H9 (cell line): ENCODE results near the gene POLE2. TPM values are rescaled to one million over a fixed set of nuclear protein-coding genes. Genes with fewer than 3 reads are reported as not detected.
A peak's percentile ranks its signal among the peaks of the same experiment; 100 is the strongest.

Experiments
- DNase-seq: peaks from one replicate; pipeline ENCODE4 v3.0.0-alpha.2; 2017
- H2AFZ ChIP-seq: one replicate; pipeline ENCODE4 v1.6.1; 2013; ENCODE audit warnings: mild to moderate bottlenecking, low read length, control low read depth, moderate library complexity
- H2AK5ac ChIP-seq: 2 replicates; pipeline ENCODE4 v1.6.1; 2013; ENCODE audit warnings: low read length, control low read depth, mixed read lengths; ENCODE audit not compliant: insufficient read length
- H2BK120ac ChIP-seq: one replicate; pipeline ENCODE4 v1.6.1; 2013; ENCODE audit warnings: low read depth, mild to moderate bottlenecking, low read length, control low read depth, inconsistent platforms; ENCODE audit not compliant: poor library complexity, severe bottlenecking
- H2BK12ac ChIP-seq: 2 replicates; pipeline ENCODE4 v1.6.1; 2013; ENCODE audit warnings: low read length, control low read depth, mixed read lengths, low read depth; ENCODE audit not compliant: insufficient read length
- H2BK15ac ChIP-seq: 2 replicates; pipeline ENCODE4 v1.6.1; 2013; ENCODE audit warnings: low read depth, low read length, control low read depth
- H2BK20ac ChIP-seq: one replicate; pipeline ENCODE4 v1.6.1; 2013; ENCODE audit warnings: low read depth, mild to moderate bottlenecking, low read length, control low read depth, inconsistent platforms; ENCODE audit not compliant: poor library complexity, severe bottlenecking
- H2BK5ac ChIP-seq: 2 replicates; pipeline ENCODE4 v1.6.1; 2013; ENCODE audit warnings: low read length, control low read depth, mixed read lengths; ENCODE audit not compliant: insufficient read length
- H3K14ac ChIP-seq: 2 replicates; pipeline ENCODE4 v1.6.1; 2013; ENCODE audit warnings: low read length, control low read depth; ENCODE audit not compliant: insufficient read depth
- H3K18ac ChIP-seq: 2 replicates; pipeline ENCODE4 v1.6.1; 2013; ENCODE audit warnings: low read depth, mild to moderate bottlenecking, mixed read lengths, low read length, control low read depth; ENCODE audit not compliant: insufficient read length
- H3K23ac ChIP-seq: 2 replicates; pipeline ENCODE4 v1.6.1; 2013; ENCODE audit warnings: low read length, control low read depth, mixed read lengths, low read depth; ENCODE audit not compliant: insufficient read length
- H3K23me2 ChIP-seq: 2 replicates; pipeline ENCODE4 v1.6.1; 2013; ENCODE audit warnings: low read depth, mild to moderate bottlenecking, mixed read lengths, low read length, control low read depth; ENCODE audit not compliant: insufficient read length, poor library complexity, severe bottlenecking
- H3K27ac ChIP-seq: 2 replicates; pipeline ENCODE4 v1.5.1; 2013; ENCODE audit warnings: low read length, control low read depth, mixed read lengths, low read depth; ENCODE audit not compliant: insufficient read length
- H3K27me3 ChIP-seq: 2 replicates; pipeline ENCODE4 v1.6.1; 2013; ENCODE audit warnings: low read length, control low read depth, inconsistent platforms; ENCODE audit not compliant: insufficient read depth
- H3K4ac ChIP-seq: 2 replicates; pipeline ENCODE4 v1.6.1; 2013; ENCODE audit warnings: low read depth, mild to moderate bottlenecking, control low read depth, inconsistent platforms, low read length, moderate library complexity
- H3K4me1 ChIP-seq: 2 replicates; pipeline ENCODE4 v1.6.1; 2013; ENCODE audit warnings: low read length, control low read depth, inconsistent platforms; ENCODE audit not compliant: insufficient read depth
- H3K4me2 ChIP-seq: 2 replicates; pipeline ENCODE4 v1.6.1; 2013; ENCODE audit warnings: low read length, control low read depth, mixed read lengths; ENCODE audit not compliant: insufficient read length, insufficient read depth
- H3K56ac ChIP-seq: 2 replicates; pipeline ENCODE4 v1.6.1; 2013; ENCODE audit warnings: low read depth, mild to moderate bottlenecking, mixed read lengths, low read length, control low read depth; ENCODE audit not compliant: insufficient read length
- H3K79me1 ChIP-seq: 2 replicates; pipeline ENCODE4 v1.6.1; 2013; ENCODE audit warnings: low read depth, mild to moderate bottlenecking, moderate library complexity, low read length, control low read depth, inconsistent platforms; ENCODE audit not compliant: insufficient read depth, poor library complexity, severe bottlenecking
- H3K79me2 ChIP-seq: 2 replicates; pipeline ENCODE4 v1.6.1; 2013; ENCODE audit warnings: low read length, control low read depth, inconsistent platforms; ENCODE audit not compliant: insufficient read depth
- H3K9ac ChIP-seq: 2 replicates; pipeline ENCODE4 v1.6.1; 2013; ENCODE audit warnings: low read length, control low read depth, mixed read lengths; ENCODE audit not compliant: insufficient read length; ENCODE audit errors: extremely low read depth
- H3K9me3 ChIP-seq: one replicate; pipeline ENCODE4 v1.6.1; 2013; ENCODE audit warnings: low read depth, low read length, inconsistent platforms; ENCODE audit not compliant: control insufficient read depth
- H3T11ph ChIP-seq: one replicate; pipeline ENCODE4 v1.6.1; 2013; ENCODE audit warnings: mild to moderate bottlenecking, low read length, control low read depth, inconsistent platforms
- H4K20me1 ChIP-seq: one replicate; pipeline ENCODE4 v1.6.1; 2013; ENCODE audit not compliant: control insufficient read depth, insufficient read length, insufficient read depth
- H4K5ac ChIP-seq: 2 replicates; pipeline ENCODE4 v1.6.1; 2013; ENCODE audit warnings: low read depth, mild to moderate bottlenecking, mixed read lengths, low read length, control low read depth; ENCODE audit not compliant: insufficient read length
- H4K8ac ChIP-seq: replicated peaks from 2 replicates; pipeline ENCODE4 v1.6.1; 2013; ENCODE audit warnings: low read length, control low read depth, mixed read lengths, low read depth; ENCODE audit not compliant: insufficient read length
- H4K91ac ChIP-seq: 2 replicates; pipeline ENCODE4 v1.6.1; 2013; ENCODE audit warnings: low read depth, mild to moderate bottlenecking, moderate library complexity, mixed read lengths, low read length, control low read depth; ENCODE audit not compliant: insufficient read length
- H3K27ac Mint-ChIP-seq, 3 experiments: 2 replicates in 2 of 3; 3 replicates in 1 of 3; pipeline ENCODE4 v1.8.0; 2020 to 2021; ENCODE audit warnings: mixed read lengths in 3 of 3, mild to moderate bottlenecking in 1 of 3, moderate library complexity in 1 of 3
- H3K27me3 Mint-ChIP-seq: 2 replicates; pipeline ENCODE4 v1.8.0; 2021; ENCODE audit warnings: low read depth, mild to moderate bottlenecking, moderate library complexity, mixed read lengths
- H3K36me3 Mint-ChIP-seq, 3 experiments: 2 replicates in 2 of 3; 3 replicates in 1 of 3; pipeline ENCODE4 v1.8.0; 2020 to 2021; ENCODE audit warnings: low read depth in 3 of 3, mixed read lengths in 3 of 3; ENCODE audit not compliant: insufficient read depth in 1 of 3
- H3K4me1 Mint-ChIP-seq, 2 experiments: 2 replicates each; pipeline ENCODE4 v1.8.0; 2020; ENCODE audit warnings: mixed read lengths in 2 of 2
- H3K4me3 Mint-ChIP-seq, 2 experiments: 2 replicates in 1 of 2; 3 replicates in 1 of 2; pipeline ENCODE4 v1.8.0; 2020 to 2021; ENCODE audit warnings: mild to moderate bottlenecking in 2 of 2, mixed read lengths in 2 of 2, moderate library complexity in 1 of 2
- H3K9me3 Mint-ChIP-seq, 2 experiments: 2 replicates in 1 of 2; 3 replicates in 1 of 2; pipeline ENCODE4 v1.8.0; 2020; ENCODE audit warnings: mild to moderate bottlenecking in 2 of 2, mixed read lengths in 2 of 2, moderate library complexity in 1 of 2
- WGBS: extraction: QIAGEN DNeasy Blood & Tissue Kit; methylation state at CpG from one replicate; pipeline ENCODE4 v1.1.7; 2013; ENCODE audit warnings: missing lambda C conversion rate, low lambda C conversion rate, mixed read lengths; ENCODE audit not compliant: insufficient read length; ENCODE audit errors: extremely low coverage; 5-methylcytosine and 5-hydroxymethylcytosine counted together
- total RNA-seq: library from RNA; stranded (reverse); gene quantifications from 2 replicates; pipeline ENCODE4 v1.2.1, GENCODE V29; 2021
- TF ChIP-seq, protein P1 (sequence below): fragments of 200-600 bp; sonication (generic); conservative IDR thresholded peaks from 3 replicates; pipeline ENCODE4 v1.8.0; 2021; ENCODE audit warnings: antibody characterized with exemption, mild to moderate bottlenecking

POLE2 gene
- total RNA-seq, 1 experiment from 2014 or later = 25.7 TPM

DNA sequence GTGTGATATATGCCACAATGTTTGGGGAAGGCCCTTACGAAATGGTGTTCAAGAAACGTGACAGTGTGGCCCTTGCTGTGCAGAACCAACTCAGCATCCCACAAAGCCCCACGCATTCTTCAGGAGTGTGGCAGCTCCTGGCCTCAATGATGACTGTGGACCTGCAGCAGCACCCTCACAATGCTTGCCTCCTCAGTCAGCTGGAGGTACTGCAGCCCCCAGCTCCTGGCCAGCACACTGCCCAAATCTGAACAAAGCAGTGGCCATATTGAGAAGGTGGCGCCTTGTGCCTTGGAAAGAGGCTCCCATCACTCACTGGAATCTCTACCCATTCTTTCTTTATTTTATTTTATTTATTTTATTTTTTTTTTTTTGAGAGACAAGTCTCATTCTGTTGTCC lies 10.4 kb downstream of the POLE2 start:
- no peak overlapping the region for H3K4me3 Mint-ChIP-seq
- Histone ChIP-seq H2BK5ac (no peak overlapping the region), H3K79me2 (no peaks in the 10 kb centered on the region), H2BK120ac (no peak overlapping the region), H3K14ac (no peak overlapping the region), H3K9me3 (no peaks in the 10 kb centered on the region), H3K23ac (no peak overlapping the region), H2BK12ac (no peak overlapping the region), H2AFZ (no peak overlapping the region), H3K4ac (no peak overlapping the region), H3T11ph (no peak overlapping the region), H3K56ac (no peak overlapping the region), H3K79me1 (no peaks in the 10 kb centered on the region), H4K20me1 (no peaks in the 10 kb centered on the region), H2AK5ac (no peak overlapping the region), H3K4me1 (no peaks in the 10 kb centered on the region), H4K8ac (no peak overlapping the region), H4K91ac (no peak overlapping the region), H3K4me2 (no peak overlapping the region), H2BK20ac (no peak overlapping the region), H3K9ac (no peak overlapping the region), H2BK15ac (no peak overlapping the region), H3K18ac (no peak overlapping the region), H3K27me3 (no peaks in the 10 kb centered on the region), H3K23me2 (no peaks in the 10 kb centered on the region), H4K5ac (no peak overlapping the region), H3K27ac (no peak overlapping the region)
- WGBS = no CpG with 5 or more reads among the region's 4 CpGs
- TF ChIP-seq, protein P1, sequence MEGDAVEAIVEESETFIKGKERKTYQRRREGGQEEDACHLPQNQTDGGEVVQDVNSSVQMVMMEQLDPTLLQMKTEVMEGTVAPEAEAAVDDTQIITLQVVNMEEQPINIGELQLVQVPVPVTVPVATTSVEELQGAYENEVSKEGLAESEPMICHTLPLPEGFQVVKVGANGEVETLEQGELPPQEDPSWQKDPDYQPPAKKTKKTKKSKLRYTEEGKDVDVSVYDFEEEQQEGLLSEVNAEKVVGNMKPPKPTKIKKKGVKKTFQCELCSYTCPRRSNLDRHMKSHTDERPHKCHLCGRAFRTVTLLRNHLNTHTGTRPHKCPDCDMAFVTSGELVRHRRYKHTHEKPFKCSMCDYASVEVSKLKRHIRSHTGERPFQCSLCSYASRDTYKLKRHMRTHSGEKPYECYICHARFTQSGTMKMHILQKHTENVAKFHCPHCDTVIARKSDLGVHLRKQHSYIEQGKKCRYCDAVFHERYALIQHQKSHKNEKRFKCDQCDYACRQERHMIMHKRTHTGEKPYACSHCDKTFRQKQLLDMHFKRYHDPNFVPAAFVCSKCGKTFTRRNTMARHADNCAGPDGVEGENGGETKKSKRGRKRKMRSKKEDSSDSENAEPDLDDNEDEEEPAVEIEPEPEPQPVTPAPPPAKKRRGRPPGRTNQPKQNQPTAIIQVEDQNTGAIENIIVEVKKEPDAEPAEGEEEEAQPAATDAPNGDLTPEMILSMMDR = peak; percentile 41
- H3K9me3 Mint-ChIP-seq = no peaks in the 10 kb centered on the region
- peaks cover 27 to 72% (median 69%) of the 10 kb centered on the region in 3 experiments for H3K36me3 Mint-ChIP-seq
- peak overlapping the region in 1 of 3 experiments; percentile 8; a peak in 1 of 7 replicates for H3K27ac Mint-ChIP-seq
- no peaks in the 10 kb centered on the region for H3K4me1 Mint-ChIP-seq
- H3K27me3 Mint-ChIP-seq = no peaks in the 10 kb centered on the region
- DNase-seq = no peak
